GM12878 (cell line): ENCODE results near the gene YWHAH. TPM values are rescaled to one million over a fixed set of nuclear protein-coding genes. Genes with fewer than 3 reads are reported as not detected.
A peak's percentile ranks its signal among the peaks of the same experiment; 100 is the strongest.

Experiments
- ATAC-seq: fragments of 200-7000 bp; cut with Tn5 transposase; 3 replicates; pipeline ENCODE4 v1.9.1; 2020; ENCODE audit warnings: mild to moderate bottlenecking, moderate library complexity
- BruUV-seq: library from RNA; stranded (reverse); fragments of 400-500 nt; replicated peaks from 2 replicates; lab custom pipeline; 2021; lab: Mats Ljungman, UMichigan
- CTCF ChIA-PET: fragments of 300-600 bp; sonication (Branson Sonifier 250); formaldehyde crosslinking; extraction: SDS; loops from one replicate; lab custom pipeline; 2021; ENCODE audit warnings: inconsistent platforms; lab: Yijun Ruan, JAX
- POLR2A ChIA-PET: fragments of 350-600 bp; formaldehyde crosslinking; extraction: SDS; loops from one replicate; lab custom pipeline; 2021; ENCODE audit warnings: inconsistent platforms; lab: Charles Lee
- RAD21 ChIA-PET: fragments of 300-600 bp; sonication (Branson Sonifier 250); formaldehyde crosslinking; loops from one replicate; lab custom pipeline; 2023; ENCODE audit warnings: antibody characterized with exemption; ENCODE audit not compliant: unreplicated experiment; lab: Charles Lee
- SMC1A ChIA-PET: fragments of 300-600 bp; sonication (Branson Sonifier 250); formaldehyde crosslinking; loops from one replicate; lab custom pipeline; 2023; ENCODE audit not compliant: unreplicated experiment, uncharacterized antibody; lab: Charles Lee
- DNase-seq: peaks from one replicate; pipeline ENCODE4 v3.0.0-alpha.2; 2011; ENCODE audit warnings: low read depth, low spot score
- FAIRE-seq: peaks from 3 replicates; lab custom pipeline; 2011; peaks lifted over from hg19 to GRCh38; lab: Jason Lieb, UNC
- H2AFZ ChIP-seq: 2 replicates; pipeline ENCODE4 v1.6.0; 2011; ENCODE audit warnings: low read depth, low read length, control low read depth; ENCODE audit not compliant: control insufficient read depth
- H3K27ac ChIP-seq: 2 replicates; pipeline ENCODE4 v1.5.1; 2011; ENCODE audit warnings: control low read depth; ENCODE audit not compliant: control insufficient read depth, insufficient read depth
- H3K27me3 ChIP-seq, 2 experiments: replicated peaks in 1 of 2; 2 replicates each; pipeline versions ENCODE4 v1.6.0 to v1.6.1; 2011; ENCODE audit warnings: low read length in 1 of 2; ENCODE audit not compliant: control insufficient read depth in 2 of 2, insufficient read depth in 2 of 2
- H3K36me3 ChIP-seq, 2 experiments: 2 replicates each; pipeline ENCODE4 v1.5.1; 2011; ENCODE audit warnings: low read length in 1 of 2; ENCODE audit not compliant: control insufficient read depth in 2 of 2, insufficient read depth in 2 of 2
- H3K4me1 ChIP-seq: 2 replicates; pipeline ENCODE4 v1.6.1; 2011; ENCODE audit warnings: mild to moderate bottlenecking, low read length, moderate library complexity, mixed read lengths; ENCODE audit not compliant: control insufficient read depth, insufficient read depth
- H3K4me2 ChIP-seq: 2 replicates; pipeline ENCODE4 v1.6.0; 2011; ENCODE audit warnings: control low read depth; ENCODE audit not compliant: control insufficient read depth, insufficient read depth
- H3K4me3 ChIP-seq: fragments of 200-600 bp; sonication (generic); 2 replicates; pipeline ENCODE4 v1.5.1; 2016
- H3K79me2 ChIP-seq: 2 replicates; pipeline ENCODE4 v1.6.0; 2011; ENCODE audit warnings: low read length; ENCODE audit not compliant: control insufficient read depth, insufficient read depth
- H3K9ac ChIP-seq: 2 replicates; pipeline ENCODE4 v1.8.0; 2011; ENCODE audit warnings: low read length, control low read depth, mixed read lengths; ENCODE audit not compliant: control insufficient read depth, insufficient read depth
- H3K9me3 ChIP-seq: replicated peaks from 3 replicates; pipeline ENCODE4 v1.5.1; 2011; ENCODE audit warnings: mild to moderate bottlenecking, low read length; ENCODE audit not compliant: control insufficient read depth, insufficient read depth
- H4K20me1 ChIP-seq: 2 replicates; pipeline ENCODE4 v1.6.0; 2011; ENCODE audit not compliant: control insufficient read depth, insufficient read depth
- CHD1 ChIP-seq: IDR thresholded peaks from 2 replicates; pipeline ENCODE4 v1.6.1; 2012; ENCODE audit warnings: low read depth, low read length, improper control_type of control experiment
- PAX5 ChIP-seq: IDR thresholded peaks from 2 replicates; pipeline ENCODE4 v1.6.1; 2011; ENCODE audit warnings: low read depth, low read length, borderline replicate concordance
- SMAD5 ChIP-seq: IDR thresholded peaks from 2 replicates; pipeline ENCODE4 v1.6.1; 2016; ENCODE audit warnings: antibody characterized with exemption, low read depth
- SUZ12 ChIP-seq: fragments of 200-600 bp; sonication (generic); IDR thresholded peaks from one replicate; pipeline ENCODE4 v1.6.1; 2018; ENCODE audit warnings: antibody characterized with exemption, mild to moderate bottlenecking; ENCODE audit not compliant: unreplicated experiment
- WGBS: methylation state at CpG from one replicate; pipeline ENCODE4 v1.1.6; 2016; ENCODE audit warnings: low lambda C conversion rate; ENCODE audit not compliant: insufficient replicate concordance, insufficient coverage; ENCODE audit errors: missing lambda C conversion rate; 5-methylcytosine and 5-hydroxymethylcytosine counted together
- in situ Hi-C: fragments of 300-500 bp; cut with MboI; formaldehyde crosslinking; loops from 9 replicates; pipeline ENCODE4 v1.14.3; 2018; ENCODE audit warnings: mixed read lengths
- intact Hi-C: fragments of 100-400 bp; cut with micrococcal nuclease; formaldehyde crosslinking; loops from one replicate; pipeline ENCODE4 v1.14.2; 2022; ENCODE audit not compliant: unreplicated experiment
- polyA plus RNA-seq, 11 experiments: library from polyadenylated mRNA; depleted of rRNA in 4 of 11; unstranded in 6 of 11; stranded (reverse) in 5 of 11; fragments of >200 nt; fragmentation: Nextera tagmentation in 4 of 11; fragmentation: Illumina TruSeq in 1 of 11; extraction: Ambion mirVana in 4 of 11; extraction: Trizol in 1 of 11; gene quantifications; 1 replicate in 1 of 11; 2 replicates in 10 of 11; pipeline versions ENCODE4 v1.2.1 to v1.2.3, GENCODE V29; 2011 to 2016; ENCODE audit warnings: inconsistent platforms in 2 of 11, missing spikeins in 2 of 11, low read depth in 1 of 11
- total RNA-seq, 4 experiments: library from RNA; depleted of rRNA in 3 of 4; stranded (reverse); fragments of >200 nt in 3 of 4; fragmentation: Illumina TruSeq in 1 of 4; extraction: Trizol in 1 of 4; gene quantifications; 2 replicates each; pipeline versions ENCODE4 v1.2.1 to v1.2.3, GENCODE V29; 2013 to 2021
- TF ChIP-seq, protein P1 (sequence below): fragments of 450-650 bp; formaldehyde crosslinking; IDR thresholded peaks from 2 replicates; pipeline ENCODE4 v1.4.0; 2022; ENCODE audit warnings: mild to moderate bottlenecking, moderate library complexity
- TF ChIP-seq, protein P2 (sequence below): IDR thresholded peaks from 2 replicates; pipeline ENCODE4 v1.6.1; 2011; ENCODE audit warnings: borderline replicate concordance, low read depth, mild to moderate bottlenecking, moderate library complexity, low read length; ENCODE audit not compliant: insufficient read depth, poor library complexity, severe bottlenecking

Gene YWHAH
- total and polyA plus RNA-seq, 10 of the 15 experiments (the other 5 are each of a cell fraction or from before 2014, with no cell fraction given): 34.2 to 197 (median 115) TPM

DNA sequence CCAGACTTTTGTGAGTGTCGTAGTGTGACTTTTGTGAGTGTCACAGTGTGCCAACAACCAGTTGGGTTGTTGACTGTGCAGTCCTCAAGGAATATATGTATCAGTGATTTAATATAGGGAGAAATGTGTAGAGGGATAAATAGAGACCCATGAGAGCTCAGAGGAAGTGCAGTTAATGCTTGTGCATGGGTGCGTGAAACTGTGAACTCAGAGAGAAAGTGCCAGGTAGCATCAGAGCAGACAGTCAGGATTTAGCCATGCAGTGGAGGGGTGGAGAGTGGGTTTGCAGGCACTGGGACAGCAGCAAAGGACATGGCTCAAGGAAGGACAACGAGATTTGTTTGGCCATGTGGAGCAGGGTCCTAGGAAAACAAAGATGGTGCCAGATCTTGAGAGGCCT, 33.6 kb downstream of the YWHAH start:
- POLR2A ChIA-PET: no interaction called here
- SMC1A ChIA-PET: interaction anchor here (0.9 to 3.4 kb wide), 11 partner anchors 13 to 499 kb away, joined by 3 to 36 read pairs (median 4); no protein-coding TSS in a partner anchor
- H3K4me1 ChIP-seq: no peaks in the 10 kb centered on the region
- H3K27ac ChIP-seq: no peak overlapping the region
- RAD21 ChIA-PET: interaction anchor here (0.7 to 3.8 kb wide), 11 partner anchors 17 to 496 kb away, joined by 3 to 14 read pairs (median 3); partner anchors contain the start of gene FBXO7
- H3K9ac ChIP-seq: no peak overlapping the region
- no peaks in the 10 kb centered on the region for H3K79me2 ChIP-seq
- no peaks in the 10 kb centered on the region for H3K36me3 ChIP-seq
- H3K4me3 ChIP-seq: no peak overlapping the region
- WGBS: 38% methylated on average over 3 of the region's 3 CpGs
- intact Hi-C loops: loop anchor here (1.0 to 5.0 kb wide), 4 partner anchors 103 to 494 kb away; partner anchors contain the start of genes FBXO7 and RFPL2
- no peak overlapping the region for H2AFZ ChIP-seq
- peak; percentile 63 for ATAC-seq
- no peaks in the 10 kb centered on the region for H3K9me3 ChIP-seq
- FAIRE-seq: no peak
- DNase-seq: no peak
- H3K4me2 ChIP-seq: no peak overlapping the region
- no TSS peak for BruUV-seq
- no peaks in the 10 kb centered on the region for H3K27me3 ChIP-seq
- 0 out of 2 replicates have a peak, but pooled peaks have one; percentile 44 for TF ChIP-seq PAX5
- no peak for TF ChIP-seq CHD1
- TF ChIP-seq, protein P1, sequence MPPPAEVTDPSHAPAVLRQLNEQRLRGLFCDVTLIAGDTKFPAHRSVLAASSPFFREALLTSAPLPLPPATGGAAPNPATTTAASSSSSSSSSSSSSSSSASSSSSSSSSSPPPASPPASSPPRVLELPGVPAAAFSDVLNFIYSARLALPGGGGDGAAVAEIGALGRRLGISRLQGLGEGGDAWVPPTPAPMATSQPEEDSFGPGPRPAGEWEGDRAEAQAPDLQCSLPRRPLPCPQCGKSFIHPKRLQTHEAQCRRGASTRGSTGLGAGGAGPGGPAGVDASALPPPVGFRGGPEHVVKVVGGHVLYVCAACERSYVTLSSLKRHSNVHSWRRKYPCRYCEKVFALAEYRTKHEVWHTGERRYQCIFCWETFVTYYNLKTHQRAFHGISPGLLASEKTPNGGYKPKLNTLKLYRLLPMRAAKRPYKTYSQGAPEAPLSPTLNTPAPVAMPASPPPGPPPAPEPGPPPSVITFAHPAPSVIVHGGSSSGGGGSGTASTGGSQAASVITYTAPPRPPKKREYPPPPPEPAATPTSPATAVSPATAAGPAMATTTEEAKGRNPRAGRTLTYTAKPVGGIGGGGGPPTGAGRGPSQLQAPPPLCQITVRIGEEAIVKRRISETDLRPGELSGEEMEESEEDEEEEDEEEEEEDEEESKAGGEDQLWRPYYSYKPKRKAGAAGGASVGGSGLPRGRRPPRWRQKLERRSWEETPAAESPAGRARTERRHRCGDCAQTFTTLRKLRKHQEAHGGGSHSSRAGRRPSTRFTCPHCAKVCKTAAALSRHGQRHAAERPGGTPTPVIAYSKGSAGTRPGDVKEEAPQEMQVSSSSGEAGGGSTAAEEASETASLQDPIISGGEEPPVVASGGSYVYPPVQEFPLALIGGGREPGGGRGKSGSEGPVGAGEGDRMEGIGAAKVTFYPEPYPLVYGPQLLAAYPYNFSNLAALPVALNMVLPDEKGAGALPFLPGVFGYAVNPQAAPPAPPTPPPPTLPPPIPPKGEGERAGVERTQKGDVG (CRISPR knock-in tag): no peak
- no peak for TF ChIP-seq SUZ12
- TF ChIP-seq, protein P2, sequence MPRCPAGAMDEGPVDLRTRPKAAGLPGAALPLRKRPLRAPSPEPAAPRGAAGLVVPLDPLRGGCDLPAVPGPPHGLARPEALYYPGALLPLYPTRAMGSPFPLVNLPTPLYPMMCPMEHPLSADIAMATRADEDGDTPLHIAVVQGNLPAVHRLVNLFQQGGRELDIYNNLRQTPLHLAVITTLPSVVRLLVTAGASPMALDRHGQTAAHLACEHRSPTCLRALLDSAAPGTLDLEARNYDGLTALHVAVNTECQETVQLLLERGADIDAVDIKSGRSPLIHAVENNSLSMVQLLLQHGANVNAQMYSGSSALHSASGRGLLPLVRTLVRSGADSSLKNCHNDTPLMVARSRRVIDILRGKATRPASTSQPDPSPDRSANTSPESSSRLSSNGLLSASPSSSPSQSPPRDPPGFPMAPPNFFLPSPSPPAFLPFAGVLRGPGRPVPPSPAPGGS: no peak
- no peak for TF ChIP-seq SMAD5
- TF ChIP-seq, all 136 proteins: peak for 1
- no peaks in the 10 kb centered on the region for H4K20me1 ChIP-seq
- CTCF ChIA-PET: interaction anchor here (0.6 to 11.1 kb wide), 26 partner anchors 10 to 1321 kb away, joined by 3 to 128 read pairs (median 4); partner anchors contain the start of genes FBXO7, PISD and SLC5A4
- in situ Hi-C loops: loop anchor here (5.0 kb wide), 1 partner anchor 104 kb away; no protein-coding TSS in a partner anchor
